Activated CD8-positive, alpha-beta memory T cell treated with anti-CD3 and anti-CD28 coated beads for 4 hours (primary cell): ENCODE results near the gene BPIFA1.

Experiments
- DNase-seq, 2 donors: peaks; one replicate each; pipeline ENCODE4 v3.0.0-alpha.2; 2020; ENCODE audit warnings: low read depth in 2 of 2

BPIFA1 gene

DNA sequence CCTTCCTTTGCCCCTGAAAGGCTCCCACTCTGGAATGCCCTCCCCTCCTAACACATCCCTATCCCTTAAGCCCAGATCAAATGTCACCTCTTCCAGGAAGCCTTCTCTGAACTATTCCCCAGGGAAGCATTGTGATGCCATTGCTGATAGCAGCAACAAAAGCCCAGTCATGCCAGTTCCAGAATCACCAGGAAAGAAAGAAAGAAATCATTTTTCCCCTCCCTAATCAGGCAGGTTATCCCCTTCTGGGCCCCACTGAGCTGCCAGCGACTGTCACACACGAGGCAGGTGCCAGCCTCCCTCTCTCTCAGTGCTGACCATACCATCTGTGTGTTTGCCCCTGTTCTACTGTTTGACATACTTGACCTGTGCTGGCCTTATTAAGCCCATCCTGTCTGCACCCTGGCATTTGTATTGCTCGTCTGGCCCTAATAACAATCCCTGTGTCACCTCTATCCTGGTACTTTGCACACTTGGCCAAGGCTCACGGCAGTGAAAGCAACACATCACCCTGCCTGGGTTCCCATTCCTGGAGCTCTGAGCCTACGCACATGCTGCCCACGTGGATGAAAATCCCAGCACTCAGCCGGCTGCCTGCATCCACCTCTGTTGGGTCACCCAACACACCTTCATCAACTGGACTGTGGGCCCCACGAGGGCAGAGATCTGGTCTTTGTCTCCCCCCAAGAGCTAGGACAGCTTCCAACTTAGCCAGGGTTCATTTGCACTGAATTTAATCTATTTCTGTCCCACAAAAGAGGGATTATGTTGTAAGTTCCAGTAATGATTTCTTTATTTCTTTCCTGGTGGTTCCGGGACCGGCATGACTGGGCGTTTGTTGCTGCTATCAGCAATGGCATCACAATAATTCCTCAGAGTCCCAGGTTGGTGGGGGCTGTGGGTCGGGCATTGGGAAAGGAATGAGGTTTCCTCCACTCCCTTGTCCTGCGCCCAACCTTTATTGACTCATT is 42.0 kb downstream of the BPIFA1 start:
- no peak for DNase-seq

DNA sequence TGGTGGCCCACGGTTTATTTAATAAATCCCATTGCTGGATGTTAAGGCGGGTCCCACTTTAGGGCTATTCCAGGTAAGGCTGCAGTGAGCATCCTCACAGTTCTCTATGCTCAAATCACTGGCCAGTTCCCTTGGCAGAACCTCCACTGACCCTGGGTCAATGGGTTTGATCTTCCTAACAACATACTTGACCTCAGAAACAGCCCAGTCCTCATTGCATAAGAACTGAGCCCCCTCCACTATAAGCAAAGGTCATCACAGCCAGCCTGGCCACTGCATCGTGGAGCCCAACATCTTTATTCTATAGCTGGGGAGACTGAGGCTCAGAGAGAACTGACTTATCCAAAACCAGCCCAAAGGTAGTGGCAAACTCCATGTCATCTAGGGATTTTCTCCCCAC is 42.9 kb downstream of the BPIFA1 start:
- no peak for DNase-seq

DNA sequence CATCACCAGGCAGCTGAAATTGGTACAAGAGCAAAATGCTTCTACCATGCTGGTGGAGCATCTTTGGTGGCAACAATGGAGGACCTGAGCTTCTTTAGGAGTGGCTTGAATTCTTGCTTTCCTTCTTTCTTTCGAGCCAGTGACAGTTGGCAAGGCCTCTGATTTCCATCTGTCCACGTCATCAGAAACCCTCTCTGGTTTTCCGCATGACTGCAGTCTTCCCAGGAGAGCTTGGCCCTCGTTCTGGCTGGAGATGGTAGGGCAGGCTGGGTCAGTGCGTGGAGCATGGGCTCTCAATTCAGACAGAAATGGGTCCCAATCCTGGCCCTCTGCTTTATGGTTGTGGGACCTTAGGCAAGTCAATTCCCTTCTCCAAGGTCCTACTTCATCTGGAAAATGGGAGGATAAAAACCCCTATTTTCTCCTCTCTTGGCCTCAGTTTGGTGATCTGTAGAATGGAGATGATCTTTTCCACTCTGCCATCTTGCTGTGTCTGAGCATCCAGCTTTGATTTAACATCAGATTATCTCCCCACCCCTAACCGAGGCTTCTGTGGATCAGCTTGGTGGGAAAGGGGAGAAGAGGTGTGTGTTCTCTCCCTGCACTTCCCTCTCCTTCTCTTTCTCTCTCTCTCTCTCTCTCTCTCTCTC is 43.6 kb downstream of the BPIFA1 start:
- no peak for DNase-seq

DNA sequence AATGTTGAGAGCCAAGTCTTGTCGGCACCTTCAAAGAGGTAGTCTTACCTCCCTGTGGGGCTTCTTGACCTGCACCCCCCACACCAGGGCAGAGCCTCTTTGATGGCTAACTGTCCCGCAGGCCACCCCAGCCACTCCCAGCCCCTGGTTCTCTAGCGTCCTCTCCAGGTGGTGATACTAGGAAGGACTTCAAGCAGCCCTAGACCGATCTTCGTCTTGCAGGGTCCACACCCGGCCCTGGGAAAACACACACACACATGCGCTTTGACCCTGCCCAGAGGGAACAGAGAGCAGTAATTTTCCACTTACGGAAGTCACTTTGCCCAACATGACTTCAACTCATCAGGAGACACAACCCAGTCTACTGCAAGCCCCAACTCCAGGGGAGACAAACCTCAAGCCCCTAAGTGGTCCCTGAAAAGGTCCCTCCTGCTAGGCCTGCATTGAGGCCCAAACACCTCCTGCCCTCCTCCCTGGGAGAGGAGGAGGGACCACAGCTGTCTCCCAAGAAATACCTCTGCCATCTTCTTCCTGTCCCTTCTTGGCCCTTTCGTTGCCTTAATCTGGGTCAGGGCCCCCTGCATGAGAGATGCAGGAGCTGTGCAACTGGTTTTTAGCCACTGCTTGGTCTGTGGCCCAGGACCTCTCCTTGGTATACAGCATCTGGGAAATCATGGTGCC is 44.3 kb downstream of the BPIFA1 start:
- no peak for DNase-seq

DNA sequence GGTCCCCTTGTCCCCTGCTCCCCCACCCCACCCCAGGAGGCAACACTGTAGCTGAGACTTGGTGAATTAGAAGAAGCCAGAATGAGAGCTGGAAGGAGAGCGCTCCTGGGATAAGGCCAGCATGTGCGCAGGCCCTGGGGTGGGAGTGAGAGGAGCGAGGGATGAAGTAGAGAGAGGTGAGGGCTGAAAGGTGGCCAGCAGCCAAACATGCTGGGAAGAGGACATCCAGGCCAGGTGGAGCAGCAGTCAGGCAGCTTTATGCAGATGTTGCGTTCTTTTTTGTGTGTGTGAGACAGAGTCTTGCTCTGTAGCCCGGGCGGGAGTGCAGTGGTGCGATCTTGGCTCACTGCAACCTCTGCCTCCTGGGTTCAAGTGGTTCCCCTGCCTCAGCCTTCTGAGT is 45.0 kb downstream of the BPIFA1 start:
- DNase-seq: no peak

DNA sequence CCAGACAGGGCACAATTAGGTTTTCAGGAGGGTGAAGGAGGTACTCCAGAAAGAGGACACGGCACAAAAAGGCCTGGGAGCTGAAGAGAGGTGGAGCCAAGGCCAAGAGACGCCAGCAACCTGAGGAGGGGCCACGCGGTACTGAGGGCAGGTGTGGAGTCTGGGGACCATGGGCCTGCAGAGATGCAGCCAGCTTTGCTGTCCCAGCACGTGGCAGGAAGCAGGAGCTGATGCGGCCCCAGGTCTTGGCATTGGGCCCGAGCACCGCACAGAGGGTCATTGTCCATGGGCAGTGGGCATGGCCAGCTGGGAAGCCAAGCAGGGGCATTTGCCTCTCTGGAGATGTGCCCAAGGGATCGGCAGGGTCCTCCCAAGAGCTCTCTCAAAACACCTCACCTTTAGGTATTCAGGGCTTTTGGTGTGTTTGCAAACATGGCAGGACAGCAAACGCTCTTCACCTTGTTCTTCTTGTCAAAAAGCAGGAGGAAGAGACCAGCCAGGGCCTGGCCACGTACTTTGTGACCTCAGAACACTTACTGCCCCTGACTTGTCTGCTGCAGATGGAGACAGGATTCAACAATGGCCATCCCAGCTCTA is 45.9 kb downstream of the BPIFA1 start:
- DNase-seq: no peak

DNA sequence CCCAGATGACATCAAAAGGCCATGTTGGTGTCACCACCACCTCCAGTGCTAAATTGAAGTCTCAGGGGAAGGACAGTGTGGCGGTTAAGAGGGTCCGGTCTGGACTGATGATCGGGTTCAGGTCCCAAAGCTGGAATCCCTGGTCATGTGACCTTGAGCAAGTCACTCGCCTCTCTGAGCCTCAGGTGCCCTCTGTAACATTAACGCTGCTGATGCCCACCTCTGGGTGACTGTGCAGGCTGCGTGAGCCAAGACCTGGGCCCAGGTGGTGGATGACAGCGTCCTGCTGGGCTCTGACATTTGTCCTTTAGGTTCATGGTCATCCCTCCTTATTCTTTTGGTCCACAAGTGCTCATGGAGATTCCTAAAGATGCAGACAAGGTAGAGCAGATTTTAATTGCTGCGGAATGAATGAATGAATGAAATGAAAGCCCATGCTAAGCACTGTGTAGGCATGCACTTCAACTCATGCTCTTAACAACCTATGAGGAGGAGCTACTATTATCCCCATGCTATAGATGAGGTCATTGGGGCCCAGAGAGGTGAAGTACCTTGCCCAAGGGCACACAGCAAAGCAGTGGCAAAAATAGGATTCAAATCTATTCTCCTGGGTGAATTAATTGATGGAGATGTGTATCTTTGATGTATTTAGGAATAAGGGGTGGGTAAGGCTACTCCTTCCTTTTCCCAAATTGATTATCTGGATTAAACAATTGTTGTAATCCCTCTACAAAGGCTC is 46.6 kb downstream of the BPIFA1 start:
- DNase-seq: no peak

DNA sequence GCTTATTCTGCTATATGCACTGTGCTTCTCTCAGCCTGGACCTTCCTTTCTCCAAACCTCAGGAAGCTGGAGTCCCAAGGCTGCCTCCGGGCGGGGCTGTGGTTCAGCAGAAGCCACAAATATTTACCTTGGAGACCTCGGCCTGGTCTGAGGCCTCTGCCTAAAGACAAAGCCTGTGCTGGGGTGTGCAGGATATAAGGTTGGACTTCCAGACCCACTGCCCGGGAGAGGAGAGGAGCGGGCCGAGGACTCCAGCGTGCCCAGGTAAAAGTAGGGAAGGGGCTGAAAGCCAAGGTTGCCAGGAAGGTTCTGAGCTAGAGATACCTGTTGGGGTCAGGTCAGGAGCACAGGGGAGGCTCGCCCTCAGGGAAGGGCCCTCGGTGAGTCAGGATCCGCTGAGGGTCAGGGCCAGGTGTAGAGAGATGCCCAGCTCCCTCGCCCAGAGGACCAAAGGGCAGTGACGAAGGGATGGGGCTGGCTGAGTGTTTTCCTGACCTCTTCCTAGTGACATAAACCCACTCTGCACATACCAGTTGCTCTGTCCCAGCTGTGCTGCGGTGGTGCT is 47.3 kb downstream of the BPIFA1 start, which contains the start of gene BPIFB1:
TSS of gene BPIFB1 (plus strand) at position 224 of the 565 bp plus-strand sequence. CDS start 2,860 bp downstream, outside the sequence.
- no peak for DNase-seq

DNA sequence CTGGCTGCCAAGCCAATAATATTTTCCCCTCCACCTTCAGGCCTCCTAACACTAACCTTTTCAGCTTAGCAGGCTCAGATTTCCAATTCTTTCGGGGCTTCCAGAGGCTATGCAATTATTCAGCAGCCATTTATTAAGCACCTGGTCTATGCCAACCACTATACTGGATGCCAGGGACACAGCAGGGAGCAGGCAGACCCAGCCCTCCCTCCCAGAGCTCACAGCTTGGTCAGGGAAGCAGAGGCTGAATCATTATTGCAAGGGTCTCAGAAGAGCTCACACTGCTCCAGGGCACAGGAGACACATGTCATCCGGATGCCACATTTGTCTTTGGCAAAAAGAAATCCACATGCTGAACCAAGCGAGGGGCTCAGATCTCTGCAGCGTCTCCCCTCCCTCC is 48.5 kb downstream of the BPIFA1 start:
- DNase-seq: no peak

DNA sequence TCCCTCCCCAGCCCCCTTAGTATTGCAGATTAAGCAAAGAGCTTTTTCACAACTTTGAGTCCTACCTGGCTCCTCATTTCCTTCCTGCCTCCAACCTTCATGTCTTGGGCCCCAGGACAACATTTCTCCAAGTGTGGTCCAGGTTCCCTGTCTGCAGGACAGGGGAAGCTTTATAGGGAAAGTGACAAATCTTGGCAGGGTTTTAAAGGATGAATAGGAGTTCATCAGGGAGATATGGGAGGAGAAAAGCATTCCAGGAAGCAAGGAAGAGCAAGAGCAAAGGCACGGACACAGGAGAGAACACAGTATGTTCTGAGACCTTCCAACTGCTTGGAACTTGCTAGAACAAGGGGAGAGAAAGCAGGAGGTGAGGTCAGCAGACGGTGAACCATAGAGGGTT is 49.1 kb downstream of the BPIFA1 start:
- no peak for DNase-seq

DNA sequence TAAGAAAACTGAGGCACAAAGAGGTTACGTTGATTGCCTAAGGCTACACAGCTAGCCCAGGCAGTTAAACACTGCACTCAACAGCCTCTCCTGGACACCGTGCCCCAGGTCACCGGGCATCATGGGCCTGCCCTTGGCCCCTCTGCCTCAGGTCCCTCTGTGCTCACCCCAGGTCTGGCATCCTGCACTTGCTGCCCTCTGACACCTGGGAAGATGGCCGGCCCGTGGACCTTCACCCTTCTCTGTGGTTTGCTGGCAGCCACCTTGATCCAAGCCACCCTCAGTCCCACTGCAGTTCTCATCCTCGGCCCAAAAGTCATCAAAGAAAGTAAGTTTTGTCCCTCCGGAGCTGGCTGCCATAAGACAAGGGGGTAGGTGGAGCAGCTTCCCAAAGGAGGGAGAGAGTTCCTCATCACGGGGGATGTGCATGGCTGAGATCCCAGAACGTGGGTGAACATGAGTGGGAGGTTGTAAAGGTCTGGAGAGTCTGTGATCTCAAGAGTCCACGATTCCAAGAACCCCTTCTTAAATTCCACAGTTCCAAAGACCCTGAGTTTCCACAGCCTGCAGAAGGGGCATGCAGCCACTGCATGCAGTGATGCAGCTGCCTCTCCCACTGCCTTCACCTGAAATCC is 50.2 kb downstream of the BPIFA1 start:
- DNase-seq: no peak

DNA sequence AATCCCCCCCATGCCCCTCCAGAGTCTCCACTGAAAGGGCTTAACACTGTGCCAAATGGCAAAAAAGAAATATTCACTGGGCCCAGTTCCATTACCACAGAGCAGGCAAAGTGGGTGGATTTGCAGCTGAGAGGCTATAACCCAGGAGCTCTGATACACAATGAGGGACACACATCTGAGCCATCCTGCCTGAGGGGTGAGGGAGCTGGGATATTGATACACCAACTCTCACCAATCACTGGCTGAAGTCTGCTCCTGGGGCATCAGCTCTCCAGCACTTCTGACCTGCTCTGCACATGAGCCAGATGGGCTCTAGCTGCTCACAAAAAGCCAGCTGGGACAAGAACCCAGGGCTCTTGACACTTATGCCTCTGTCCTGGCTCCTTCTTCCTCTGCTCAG is 52.1 kb downstream of the BPIFA1 start:
- DNase-seq: no peak

DNA sequence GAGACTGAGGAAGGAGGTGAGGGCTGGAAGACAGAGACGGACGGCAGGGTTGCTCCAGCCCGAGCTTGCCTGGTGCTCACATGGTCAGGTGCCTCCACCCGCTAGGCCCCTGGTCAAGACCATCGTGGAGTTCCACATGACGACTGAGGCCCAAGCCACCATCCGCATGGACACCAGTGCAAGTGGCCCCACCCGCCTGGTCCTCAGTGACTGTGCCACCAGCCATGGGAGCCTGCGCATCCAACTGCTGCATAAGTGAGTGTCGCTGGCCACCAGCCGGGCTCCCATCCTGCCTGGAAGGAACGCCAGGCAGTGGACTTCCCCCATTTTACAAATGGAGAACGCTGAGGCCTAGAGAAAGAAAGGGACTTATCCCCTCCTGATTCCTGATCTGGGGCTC is 55.1 kb downstream of the BPIFA1 start:
- DNase-seq: no peak

DNA sequence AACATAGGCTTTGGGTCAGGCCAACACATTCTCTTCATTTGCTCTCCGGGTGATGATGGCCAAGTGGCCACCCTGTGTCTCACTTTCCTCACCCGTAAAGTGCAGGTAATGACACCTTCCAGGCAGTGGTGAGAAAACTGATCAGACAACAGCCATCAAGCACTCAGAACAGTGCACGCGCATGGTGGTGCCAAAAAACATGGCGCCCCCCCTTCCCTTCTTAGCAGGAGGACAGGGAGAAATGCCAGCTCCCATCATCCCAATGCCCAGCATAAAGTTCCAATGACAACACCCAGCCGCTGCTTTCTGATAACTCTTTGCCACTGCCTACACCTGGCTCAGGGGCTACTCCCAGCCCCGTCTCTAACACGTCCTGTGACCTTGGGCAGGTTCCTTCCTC is 55.6 kb downstream of the BPIFA1 start:
- DNase-seq: no peak

DNA sequence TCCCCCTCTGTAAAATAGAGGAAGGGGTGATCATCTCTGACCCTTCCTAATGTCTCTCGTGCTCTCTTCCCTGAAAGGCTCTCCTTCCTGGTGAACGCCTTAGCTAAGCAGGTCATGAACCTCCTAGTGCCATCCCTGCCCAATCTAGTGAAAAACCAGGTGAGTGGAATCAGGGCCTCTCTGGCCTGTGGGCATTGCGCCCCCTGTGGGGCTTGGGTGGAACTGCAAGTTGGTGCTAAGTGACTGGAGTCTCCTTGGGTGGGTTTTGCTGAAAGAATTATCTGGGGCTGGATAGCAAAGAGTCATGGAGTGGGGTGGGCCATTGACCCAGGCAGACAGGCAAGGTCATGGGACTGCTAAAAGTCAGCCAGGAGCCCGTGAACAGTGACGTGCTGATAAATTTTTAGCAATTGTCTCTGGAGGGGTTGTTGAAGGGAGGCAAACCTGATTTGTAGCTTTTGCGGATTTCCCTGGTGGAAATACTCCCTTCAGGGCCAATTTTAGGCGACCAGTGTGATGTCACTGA is 56.1 kb downstream of the BPIFA1 start:
- DNase-seq: peak; percentile 27 to 29
